Measurements from ENCODE around the gene TNF. TPM values are rescaled to one million over a fixed set of nuclear protein-coding genes. Genes with fewer than 3 reads are reported as not detected.

TNF gene
- total RNA-seq, 1 experiment from 2014 or later = 223 TPM

- H2AFZ ChIP-seq (ENCODE audit: low read length) = no peak overlapping the region
- peak overlapping the region; percentile 95 for H3K27ac ChIP-seq (ENCODE audit: low read length)
- H3K4me2 ChIP-seq (ENCODE audit: low read depth, low read length, poor library complexity, severe bottlenecking) = peak overlapping the region; percentile 84
- peak overlapping the region; percentile 39 for H3K4me3 ChIP-seq (ENCODE audit: low read length)
- DNase-seq = peak; percentile 93
- H3K79me2 ChIP-seq (ENCODE audit: low read length) = peaks cover 34% of the 10 kb centered on the region
- H3K27me3 ChIP-seq (ENCODE audit: low read length) = no peaks in the 10 kb centered on the region
- peaks cover 23% of the 10 kb centered on the region for H3K36me3 ChIP-seq (ENCODE audit: insufficient read depth, low read length)
- peak overlapping the region; percentile 99 for H3K9ac ChIP-seq (ENCODE audit: low read length)
- H3K4me1 ChIP-seq (ENCODE audit: low read length) = peaks cover 78% of the 10 kb centered on the region
- no peaks in the 10 kb centered on the region for H3K9me3 ChIP-seq (ENCODE audit: low read length)
- H4K20me1 ChIP-seq (ENCODE audit: insufficient read depth, low read depth, low read length) = peaks cover 20% of the 10 kb centered on the region; the same call in 1 of the 2 replicates
- H3K9me2 ChIP-seq (replicated peaks; ENCODE audit: insufficient read depth, low read length) = no peaks in the 10 kb centered on the region
These were observed 3.1 kb downstream of the TNF start for GRCh38 chr6:31578184-31579118.

GRCh38 chr6:31579119-31579505 lies 3.7 kb downstream of the TNF start:
- peak overlapping the region; percentile 99 for H3K9ac ChIP-seq (ENCODE audit: low read length)
- no peaks in the 10 kb centered on the region for H3K27me3 ChIP-seq (ENCODE audit: low read length)
- peaks cover 20% of the 10 kb centered on the region; the same call in 1 of the 2 replicates for H4K20me1 ChIP-seq (ENCODE audit: insufficient read depth, low read depth, low read length)
- H3K9me2 ChIP-seq (replicated peaks; ENCODE audit: insufficient read depth, low read length) = no peaks in the 10 kb centered on the region
- DNase-seq = no peak
- peak overlapping the region; percentile 93; the same call in 1 of the 2 replicates for H3K4me3 ChIP-seq (ENCODE audit: low read length)
- peaks cover 23% of the 10 kb centered on the region for H3K36me3 ChIP-seq (ENCODE audit: insufficient read depth, low read length)
- H3K9me3 ChIP-seq (ENCODE audit: low read length) = no peaks in the 10 kb centered on the region
- peaks cover 71% of the 10 kb centered on the region for H3K4me1 ChIP-seq (ENCODE audit: low read length)
- peaks cover 34% of the 10 kb centered on the region for H3K79me2 ChIP-seq (ENCODE audit: low read length)
- H3K4me2 ChIP-seq (ENCODE audit: low read depth, low read length, poor library complexity, severe bottlenecking) = peak overlapping the region; percentile 84
- no peak overlapping the region for H2AFZ ChIP-seq (ENCODE audit: low read length)
- H3K27ac ChIP-seq (ENCODE audit: low read length) = peak overlapping the region; percentile 95

GRCh38 chr6:31579546-31580437 lies 4.4 kb downstream of the TNF start:
- Histone ChIP-seq H2AFZ (ENCODE audit: low read length) (no peak overlapping the region), H3K9ac (ENCODE audit: low read length) (peak overlapping the region; percentile 99), H3K4me1 (ENCODE audit: low read length) (peaks cover 70% of the 10 kb centered on the region)

GRCh38 chr6:31580438-31580740 lies 5.0 kb downstream of the TNF start:
- peaks cover 23% of the 10 kb centered on the region for H3K36me3 ChIP-seq (ENCODE audit: insufficient read depth, low read length)
- H3K79me2 ChIP-seq (ENCODE audit: low read length) = peaks cover 29% of the 10 kb centered on the region
- peak overlapping the region; percentile 95 for H3K27ac ChIP-seq (ENCODE audit: low read length)
- no peaks in the 10 kb centered on the region for H3K9me2 ChIP-seq (replicated peaks; ENCODE audit: insufficient read depth, low read length)
- H3K4me3 ChIP-seq (ENCODE audit: low read length) = peak overlapping the region; percentile 93
- H4K20me1 ChIP-seq (ENCODE audit: insufficient read depth, low read depth, low read length) = peaks cover 20% of the 10 kb centered on the region; the same call in 1 of the 2 replicates
- H3K4me1 ChIP-seq (ENCODE audit: low read length) = peaks cover 72% of the 10 kb centered on the region
- no peak for DNase-seq
- no peaks in the 10 kb centered on the region for H3K27me3 ChIP-seq (ENCODE audit: low read length)
- H3K9ac ChIP-seq (ENCODE audit: low read length) = peak overlapping the region; percentile 99
- H3K4me2 ChIP-seq (ENCODE audit: low read depth, low read length, poor library complexity, severe bottlenecking) = peak overlapping the region; percentile 84
- no peak overlapping the region; the same call in 1 of the 2 replicates for H2AFZ ChIP-seq (ENCODE audit: low read length)
- H3K9me3 ChIP-seq (ENCODE audit: low read length) = no peaks in the 10 kb centered on the region

More at GRCh38 chr6:31579546-31580437, 4.4 kb downstream of the TNF start:
- Histone ChIP-seq H3K36me3 (ENCODE audit: insufficient read depth, low read length) (peaks cover 23% of the 10 kb centered on the region), H3K9me3 (ENCODE audit: low read length) (no peaks in the 10 kb centered on the region), H4K20me1 (ENCODE audit: insufficient read depth, low read depth, low read length) (peaks cover 20% of the 10 kb centered on the region; the same call in 1 of the 2 replicates), H3K27ac (ENCODE audit: low read length) (peak overlapping the region; percentile 95), H3K9me2 (replicated peaks; ENCODE audit: insufficient read depth, low read length) (no peaks in the 10 kb centered on the region), H3K79me2 (ENCODE audit: low read length) (peaks cover 33% of the 10 kb centered on the region), H3K4me3 (ENCODE audit: low read length) (peak overlapping the region; percentile 93), H3K27me3 (ENCODE audit: low read length) (no peaks in the 10 kb centered on the region), H3K4me2 (ENCODE audit: low read depth, low read length, poor library complexity, severe bottlenecking) (peak overlapping the region; percentile 84)
- peak; percentile 89 for DNase-seq

- H3K79me2 ChIP-seq (ENCODE audit: low read length) = peaks cover 24% of the 10 kb centered on the region
These were observed 5.6 kb downstream of the TNF start for GRCh38 chr6:31580807-31581433.

GRCh38 chr6:31581434-31582229 lies 6.3 kb downstream of the TNF start:
- peak overlapping the region; percentile 93 for H3K4me3 ChIP-seq (ENCODE audit: low read length)
- DNase-seq = peak; percentile 73

More at GRCh38 chr6:31580807-31581433, 5.6 kb downstream of the TNF start:
- Histone ChIP-seq H3K27ac (ENCODE audit: low read length) (peak overlapping the region; percentile 95), H3K4me1 (ENCODE audit: low read length) (peaks cover 77% of the 10 kb centered on the region), H3K27me3 (ENCODE audit: low read length) (no peaks in the 10 kb centered on the region), H3K4me3 (ENCODE audit: low read length) (peak overlapping the region; percentile 93), H3K9me3 (ENCODE audit: low read length) (no peaks in the 10 kb centered on the region), H3K36me3 (ENCODE audit: insufficient read depth, low read length) (peaks cover 18% of the 10 kb centered on the region), H3K4me2 (ENCODE audit: low read depth, low read length, poor library complexity, severe bottlenecking) (peak overlapping the region; percentile 84), H3K9me2 (replicated peaks; ENCODE audit: insufficient read depth, low read length) (no peaks in the 10 kb centered on the region), H4K20me1 (ENCODE audit: insufficient read depth, low read depth, low read length) (peaks cover 16% of the 10 kb centered on the region; the same call in 1 of the 2 replicates), H3K9ac (ENCODE audit: low read length) (peak overlapping the region; percentile 99), H2AFZ (ENCODE audit: low read length) (no peak overlapping the region; the same call in 1 of the 2 replicates)
- DNase-seq = peak; percentile 95

GRCh38 chr6:31582230-31582643 lies 6.9 kb downstream of the TNF start, which contains the start of gene LTB:
Gene LTB (minus strand): TSS chr6:31582424. CDS start chr6:31582417, 7 bp downstream.
- DNase-seq = peak; percentile 73
- H3K4me3 ChIP-seq (ENCODE audit: low read length) = peak within 1 kb of the TSS; percentile 93
- H3K79me2 ChIP-seq (ENCODE audit: low read length) = peaks cover 11% of the 10 kb centered on the region
- no peaks in the 10 kb centered on the region for H3K9me2 ChIP-seq (replicated peaks; ENCODE audit: insufficient read depth, low read length)
- H3K4me1 ChIP-seq (ENCODE audit: low read length) = peaks cover 77% of the 10 kb centered on the region
- no peak within 1 kb of the TSS for H2AFZ ChIP-seq (ENCODE audit: low read length)
- H3K9ac ChIP-seq (ENCODE audit: low read length) = peak within 1 kb of the TSS; percentile 99
- no peaks in the 10 kb centered on the region for H3K9me3 ChIP-seq (ENCODE audit: low read length)
- H3K27ac ChIP-seq (ENCODE audit: low read length) = peak within 1 kb of the TSS; percentile 95
- peaks cover 3% of the 10 kb centered on the region; the same call in 1 of the 2 replicates for H4K20me1 ChIP-seq (ENCODE audit: insufficient read depth, low read depth, low read length)
- H3K4me2 ChIP-seq (ENCODE audit: low read depth, low read length, poor library complexity, severe bottlenecking) = peak within 1 kb of the TSS; percentile 84
- no peaks in the 10 kb centered on the region for H3K27me3 ChIP-seq (ENCODE audit: low read length)
- peaks cover 5% of the 10 kb centered on the region for H3K36me3 ChIP-seq (ENCODE audit: insufficient read depth, low read length)

More at GRCh38 chr6:31581434-31582229, 6.3 kb downstream of the TNF start:
- no peak overlapping the region for H2AFZ ChIP-seq (ENCODE audit: low read length)
- peak overlapping the region; percentile 95 for H3K27ac ChIP-seq (ENCODE audit: low read length)
- H3K79me2 ChIP-seq (ENCODE audit: low read length) = peaks cover 17% of the 10 kb centered on the region
- H3K4me2 ChIP-seq (ENCODE audit: low read depth, low read length, poor library complexity, severe bottlenecking) = peak overlapping the region; percentile 84
- no peaks in the 10 kb centered on the region for H3K9me2 ChIP-seq (replicated peaks; ENCODE audit: insufficient read depth, low read length)
- peaks cover 11% of the 10 kb centered on the region for H3K36me3 ChIP-seq (ENCODE audit: insufficient read depth, low read length)
- peaks cover 79% of the 10 kb centered on the region for H3K4me1 ChIP-seq (ENCODE audit: low read length)
- peaks cover 9% of the 10 kb centered on the region; the same call in 1 of the 2 replicates for H4K20me1 ChIP-seq (ENCODE audit: insufficient read depth, low read depth, low read length)
- no peaks in the 10 kb centered on the region for H3K9me3 ChIP-seq (ENCODE audit: low read length)
- no peaks in the 10 kb centered on the region for H3K27me3 ChIP-seq (ENCODE audit: low read length)
- peak overlapping the region; percentile 99 for H3K9ac ChIP-seq (ENCODE audit: low read length)

All from Karpas-422 (cell line).